ENCODE data around the gene POGLUT3.

Gene POGLUT3

DNA sequence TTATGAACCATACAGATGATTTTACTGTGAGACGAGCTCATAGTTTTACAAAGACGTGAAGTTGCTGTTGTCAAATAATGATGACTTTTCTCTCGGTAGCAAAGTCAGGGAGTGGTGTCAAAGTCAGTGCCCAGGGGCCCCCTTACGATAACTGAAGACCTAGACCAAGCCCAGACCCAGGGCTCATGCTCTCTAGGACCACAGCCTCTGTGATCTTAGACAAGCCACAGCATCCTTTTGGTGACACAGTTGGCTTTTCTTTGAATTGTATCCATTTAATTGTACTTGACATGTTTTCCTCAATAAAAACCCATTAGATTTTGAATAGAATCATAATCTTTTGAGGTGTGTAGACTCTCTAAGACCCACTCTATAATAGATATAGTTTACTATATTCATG lies 17.9 kb upstream of the POGLUT3 start:
- Histone ChIP-seq H3K23ac (ENCODE audit: low read depth, low read length, poor library complexity) (no peak overlapping the region), H4K8ac (ENCODE audit: low read depth, low read length) (no peak overlapping the region), H3K14ac (ENCODE audit: low read length) (no peak overlapping the region), H3K4ac (ENCODE audit: low read length) (no peak overlapping the region), H4K91ac (ENCODE audit: low read depth, low read length, poor library complexity) (no peak overlapping the region), H2BK120ac (ENCODE audit: low read depth, low read length) (no peak overlapping the region), H3K36me3 (replicated peaks in 1 of 2; ENCODE audit: control insufficient read depth in 2 of 2, insufficient read depth in 2 of 2, low read length in 2 of 2) (no peaks in the 10 kb centered on the region), H3K4me2 (ENCODE audit: insufficient read depth, low read length, poor library complexity, severe bottlenecking) (no peak overlapping the region), H2BK12ac (ENCODE audit: low read length) (no peak overlapping the region), H2AFZ (ENCODE audit: low read length) (no peak overlapping the region), H3K18ac (ENCODE audit: low read length) (no peak overlapping the region), H3K9ac (ENCODE audit: low read depth, low read length, poor library complexity) (no peak overlapping the region), H2AK5ac (ENCODE audit: low read depth, low read length) (no peak overlapping the region), H3K27me3 (ENCODE audit: control insufficient read depth in 3 of 3, insufficient read depth in 3 of 3, low read depth in 1 of 3, low read length in 3 of 3) (no peaks in the 10 kb centered on the region), H2BK5ac (ENCODE audit: low read length) (no peak overlapping the region), H3K4me1 (ENCODE audit: control insufficient read depth in 2 of 2, insufficient read depth in 1 of 2, low read depth in 1 of 2, low read length in 2 of 2) (no peaks in the 10 kb centered on the region), H3K27ac (replicated peaks; ENCODE audit: low read length) (no peak overlapping the region), H3K4me3 (ENCODE audit: low read length in 2 of 2) (no peak overlapping the region), H3K79me1 (ENCODE audit: low read depth, low read length) (no peaks in the 10 kb centered on the region), H3K9me3 (replicated peaks in 1 of 2; ENCODE audit: control insufficient read depth in 2 of 2, insufficient read depth in 1 of 2, low read depth in 1 of 2, low read length in 2 of 2) (no peaks in the 10 kb centered on the region), H2BK15ac (ENCODE audit: low read length) (no peak overlapping the region)
- WGBS, 2 donors (ENCODE audit: extremely low coverage in 2 of 2, insufficient read length in 2 of 2, insufficient replicate concordance in 1 of 2), result no CpG with 5 or more reads among the region's 4 CpGs
- DNase-seq (ENCODE audit: low spot score), result no peak

DNA sequence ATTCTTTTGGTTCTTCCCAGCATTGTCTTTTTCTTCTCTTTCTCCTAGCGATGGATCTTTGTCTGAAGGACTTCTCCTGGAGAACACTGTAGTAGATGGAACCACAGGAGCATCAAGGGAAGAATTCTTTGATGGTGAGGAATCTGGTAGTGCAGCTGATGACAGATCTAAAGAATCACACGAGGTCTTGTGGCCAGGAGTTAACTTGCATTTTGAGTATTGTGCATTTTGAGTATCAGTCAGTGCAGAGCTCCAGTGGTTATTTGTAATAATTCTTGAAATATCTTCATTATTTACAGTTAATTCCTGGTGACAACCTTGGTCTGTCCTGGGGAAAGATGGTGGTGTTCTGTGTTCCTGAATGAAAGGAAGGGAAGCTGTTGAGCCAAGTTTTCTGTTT lies 14.5 kb upstream of the POGLUT3 start:
- Histone ChIP-seq H3K4me3 (ENCODE audit: low read length in 2 of 2) (no peak overlapping the region), H4K91ac (ENCODE audit: low read depth, low read length, poor library complexity) (no peak overlapping the region), H3K9ac (ENCODE audit: low read depth, low read length, poor library complexity) (no peak overlapping the region), H2BK120ac (ENCODE audit: low read depth, low read length) (no peak overlapping the region), H3K14ac (ENCODE audit: low read length) (no peak overlapping the region), H3K18ac (ENCODE audit: low read length) (no peak overlapping the region), H3K36me3 (replicated peaks in 1 of 2; ENCODE audit: control insufficient read depth in 2 of 2, insufficient read depth in 2 of 2, low read length in 2 of 2) (no peaks in the 10 kb centered on the region), H3K79me1 (ENCODE audit: low read depth, low read length) (no peaks in the 10 kb centered on the region), H2AK5ac (ENCODE audit: low read depth, low read length) (no peak overlapping the region), H3K27me3 (ENCODE audit: control insufficient read depth in 3 of 3, insufficient read depth in 3 of 3, low read depth in 1 of 3, low read length in 3 of 3) (no peaks in the 10 kb centered on the region), H3K23ac (ENCODE audit: low read depth, low read length, poor library complexity) (no peak overlapping the region), H2AFZ (ENCODE audit: low read length) (no peak overlapping the region), H2BK15ac (ENCODE audit: low read length) (no peak overlapping the region), H4K8ac (ENCODE audit: low read depth, low read length) (no peak overlapping the region), H3K9me3 (replicated peaks in 1 of 2; ENCODE audit: control insufficient read depth in 2 of 2, insufficient read depth in 1 of 2, low read depth in 1 of 2, low read length in 2 of 2) (peaks cover 0 to 3% of the 10 kb centered on the region in 2 donors), H2BK12ac (ENCODE audit: low read length) (no peak overlapping the region), H3K4me2 (ENCODE audit: insufficient read depth, low read length, poor library complexity, severe bottlenecking) (no peak overlapping the region), H3K27ac (replicated peaks; ENCODE audit: low read length) (no peak overlapping the region), H2BK5ac (ENCODE audit: low read length) (no peak overlapping the region), H3K4me1 (ENCODE audit: control insufficient read depth in 2 of 2, insufficient read depth in 1 of 2, low read depth in 1 of 2, low read length in 2 of 2) (no peaks in the 10 kb centered on the region), H3K4ac (ENCODE audit: low read length) (no peak overlapping the region)
- DNase-seq (ENCODE audit: low spot score), result no peak
- WGBS, 2 donors (ENCODE audit: extremely low coverage in 2 of 2, insufficient read length in 2 of 2, insufficient replicate concordance in 1 of 2), result no CpG with 5 or more reads among the region's 2 CpGs

DNA sequence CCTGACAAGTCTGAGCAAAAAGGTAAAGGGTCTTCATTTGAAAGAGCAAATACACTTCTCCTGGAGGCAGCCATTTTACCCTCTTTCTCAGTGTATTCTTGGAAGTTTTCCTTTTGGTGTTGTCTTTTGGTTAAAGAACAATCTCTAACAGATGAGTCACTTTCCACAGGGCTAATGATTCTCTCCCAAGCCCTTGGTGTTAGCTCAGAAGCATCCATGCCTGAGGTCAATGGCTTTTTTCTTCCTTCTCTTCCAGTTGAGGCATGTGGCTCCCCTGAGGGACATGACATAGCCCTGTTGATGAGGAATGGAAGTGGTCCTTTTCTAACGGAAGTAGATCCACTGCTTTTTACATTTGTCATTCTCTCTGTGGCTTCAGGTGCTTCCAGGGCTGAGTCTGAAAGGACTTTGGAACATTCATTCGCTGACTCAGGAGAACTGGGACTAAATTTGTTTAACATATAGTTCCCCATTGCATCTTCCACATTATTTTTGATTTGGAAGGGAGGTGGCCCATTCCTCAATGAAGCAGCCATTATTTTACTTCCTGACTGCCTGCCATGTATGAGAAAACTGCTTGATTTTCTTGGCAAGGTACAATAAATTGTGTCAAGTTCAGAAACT lies 13.8 kb upstream of the POGLUT3 start:
- no peak overlapping the region for H4K91ac ChIP-seq (ENCODE audit: low read depth, low read length, poor library complexity)
- H3K4me3 ChIP-seq (ENCODE audit: low read length in 2 of 2), result no peak overlapping the region
- no peak overlapping the region for H2BK120ac ChIP-seq (ENCODE audit: low read depth, low read length)
- no peak overlapping the region for H2AK5ac ChIP-seq (ENCODE audit: low read depth, low read length)
- no peak overlapping the region for H2BK15ac ChIP-seq (ENCODE audit: low read length)
- H3K4me2 ChIP-seq (ENCODE audit: insufficient read depth, low read length, poor library complexity, severe bottlenecking), result no peak overlapping the region
- no peak overlapping the region for H3K4ac ChIP-seq (ENCODE audit: low read length)
- no peaks in the 10 kb centered on the region for H3K4me1 ChIP-seq (ENCODE audit: control insufficient read depth in 2 of 2, insufficient read depth in 1 of 2, low read depth in 1 of 2, low read length in 2 of 2)
- no peak overlapping the region for H3K18ac ChIP-seq (ENCODE audit: low read length)
- H3K36me3 ChIP-seq (replicated peaks in 1 of 2; ENCODE audit: control insufficient read depth in 2 of 2, insufficient read depth in 2 of 2, low read length in 2 of 2), result no peaks in the 10 kb centered on the region
- H2AFZ ChIP-seq (ENCODE audit: low read length), result no peak overlapping the region
- no peak overlapping the region for H3K27ac ChIP-seq (replicated peaks; ENCODE audit: low read length)
- no peaks in the 10 kb centered on the region for H3K79me1 ChIP-seq (ENCODE audit: low read depth, low read length)
- H4K8ac ChIP-seq (ENCODE audit: low read depth, low read length), result no peak overlapping the region
- H3K14ac ChIP-seq (ENCODE audit: low read length), result no peak overlapping the region
- no peak overlapping the region for H3K23ac ChIP-seq (ENCODE audit: low read depth, low read length, poor library complexity)
- H3K9ac ChIP-seq (ENCODE audit: low read depth, low read length, poor library complexity), result no peak overlapping the region
- no peak overlapping the region for H2BK12ac ChIP-seq (ENCODE audit: low read length)
- no peak overlapping the region for H2BK5ac ChIP-seq (ENCODE audit: low read length)
- peaks cover 0 to 3% of the 10 kb centered on the region in 2 donors for H3K9me3 ChIP-seq (replicated peaks in 1 of 2; ENCODE audit: control insufficient read depth in 2 of 2, insufficient read depth in 1 of 2, low read depth in 1 of 2, low read length in 2 of 2)
- DNase-seq (ENCODE audit: low spot score), result no peak
- H3K27me3 ChIP-seq (ENCODE audit: control insufficient read depth in 3 of 3, insufficient read depth in 3 of 3, low read depth in 1 of 3, low read length in 3 of 3), result no peaks in the 10 kb centered on the region
- WGBS, 2 donors (ENCODE audit: extremely low coverage in 2 of 2, insufficient read length in 2 of 2, insufficient replicate concordance in 1 of 2), result no CpG with 5 or more reads among the region's 2 CpGs

DNA sequence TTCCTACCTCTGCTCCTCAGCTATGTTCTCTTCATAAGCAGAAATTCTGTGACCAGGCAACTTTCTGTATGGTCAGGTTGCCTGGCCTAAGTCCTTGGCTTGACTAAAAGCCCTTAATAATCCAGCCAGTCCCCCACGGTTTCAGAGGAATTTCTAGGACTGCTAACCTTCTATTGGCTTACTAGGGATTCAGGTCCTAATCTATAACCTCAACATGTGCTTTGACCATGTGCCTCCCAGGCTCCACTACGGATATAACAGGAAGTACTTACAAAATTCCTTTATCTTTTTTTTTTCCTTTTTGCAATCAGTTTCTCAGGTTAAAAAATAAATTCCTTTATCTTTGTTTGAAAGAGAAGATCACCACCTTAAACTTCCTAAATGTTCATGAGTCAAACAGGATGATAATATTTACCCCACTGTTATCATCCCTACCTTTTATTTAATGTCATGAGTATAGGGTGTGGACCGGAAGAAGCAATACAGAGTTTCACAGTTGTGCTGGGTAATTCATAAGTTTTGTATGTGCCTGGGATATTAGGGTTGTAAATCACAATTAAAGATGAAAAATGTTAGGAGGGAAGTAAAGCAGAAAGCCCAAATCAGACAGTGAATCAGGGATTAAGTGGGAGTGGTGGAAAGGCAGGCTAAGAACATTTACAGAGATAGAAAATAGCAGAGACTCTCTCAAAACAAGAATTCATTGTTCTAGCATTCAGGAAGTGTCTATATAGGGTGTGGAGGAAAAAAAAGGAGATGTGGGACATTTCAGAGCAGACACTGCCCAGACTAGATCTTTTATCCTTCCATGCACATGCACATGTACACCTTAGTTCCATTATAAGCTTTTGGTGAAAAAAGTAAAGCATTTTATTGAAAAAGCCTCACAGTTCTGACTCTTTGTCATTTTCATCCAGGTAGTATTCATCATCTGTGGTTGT lies 10.7 kb upstream of the POGLUT3 start:
- Histone ChIP-seq H3K4me1 (ENCODE audit: control insufficient read depth in 2 of 2, insufficient read depth in 1 of 2, low read depth in 1 of 2, low read length in 2 of 2) (no peaks in the 10 kb centered on the region), H3K9me3 (replicated peaks in 1 of 2; ENCODE audit: control insufficient read depth in 2 of 2, insufficient read depth in 1 of 2, low read depth in 1 of 2, low read length in 2 of 2) (peaks cover 0 to 3% of the 10 kb centered on the region in 2 donors), H2AK5ac (ENCODE audit: low read depth, low read length) (no peak overlapping the region), H3K4me3 (ENCODE audit: low read length in 2 of 2) (no peak overlapping the region), H3K4ac (ENCODE audit: low read length) (no peak overlapping the region), H3K36me3 (replicated peaks in 1 of 2; ENCODE audit: control insufficient read depth in 2 of 2, insufficient read depth in 2 of 2, low read length in 2 of 2) (no peaks in the 10 kb centered on the region), H4K8ac (ENCODE audit: low read depth, low read length) (no peak overlapping the region), H2BK12ac (ENCODE audit: low read length) (no peak overlapping the region), H3K23ac (ENCODE audit: low read depth, low read length, poor library complexity) (no peak overlapping the region), H2BK120ac (ENCODE audit: low read depth, low read length) (no peak overlapping the region), H3K4me2 (ENCODE audit: insufficient read depth, low read length, poor library complexity, severe bottlenecking) (no peak overlapping the region), H3K27me3 (ENCODE audit: control insufficient read depth in 3 of 3, insufficient read depth in 3 of 3, low read depth in 1 of 3, low read length in 3 of 3) (no peaks in the 10 kb centered on the region), H3K79me1 (ENCODE audit: low read depth, low read length) (no peaks in the 10 kb centered on the region), H4K91ac (ENCODE audit: low read depth, low read length, poor library complexity) (no peak overlapping the region), H3K27ac (replicated peaks; ENCODE audit: low read length) (no peak overlapping the region), H3K9ac (ENCODE audit: low read depth, low read length, poor library complexity) (no peak overlapping the region), H3K14ac (ENCODE audit: low read length) (no peak overlapping the region), H3K18ac (ENCODE audit: low read length) (no peak overlapping the region), H2BK15ac (ENCODE audit: low read length) (no peak overlapping the region), H2BK5ac (ENCODE audit: low read length) (no peak overlapping the region), H2AFZ (ENCODE audit: low read length) (no peak overlapping the region)
- WGBS, 2 donors (ENCODE audit: extremely low coverage in 2 of 2, insufficient read length in 2 of 2, insufficient replicate concordance in 1 of 2), result no CpG with 5 or more reads among the region's 3 CpGs
- no peak for DNase-seq (ENCODE audit: low spot score)

Measured in neuronal stem cell (in vitro differentiated cells).